H1 (cell line): ENCODE results near the gene HNRNPU. TPM values are rescaled to one million over a fixed set of nuclear protein-coding genes. Genes with fewer than 3 reads are reported as not detected.
A peak's percentile ranks its signal among the peaks of the same experiment; 100 is the strongest.

ENCODE experiments used
- ATF3 ChIP-seq: IDR thresholded peaks from 2 replicates; pipeline ENCODE4 v1.6.1; 2011; ENCODE audit warnings: low read depth, mild to moderate bottlenecking, low read length; ENCODE audit not compliant: insufficient read depth
- BACH1 ChIP-seq: IDR thresholded peaks from 2 replicates; pipeline ENCODE4 v1.6.1; 2012; ENCODE audit warnings: low read length, improper control_type of control experiment
- BRCA1 ChIP-seq: IDR thresholded peaks from 2 replicates; pipeline ENCODE4 v1.6.1; 2012; ENCODE audit warnings: low read depth, low read length, improper control_type of control experiment
- CBX8 ChIP-seq: fragments of 300-800, 300-1000 bp; sonication (generic); IDR thresholded peaks from 2 replicates; pipeline ENCODE4 v1.7.1; 2016; ENCODE audit warnings: low read depth, low read length, borderline replicate concordance
- GABPA ChIP-seq: IDR thresholded peaks from 2 replicates; pipeline ENCODE4 v1.6.1; 2011; ENCODE audit warnings: mild to moderate bottlenecking, low read length, moderate library complexity, borderline replicate concordance; ENCODE audit not compliant: insufficient read depth
- JUN ChIP-seq: IDR thresholded peaks from 2 replicates; pipeline ENCODE4 v1.6.1; 2011; ENCODE audit warnings: low read depth, mild to moderate bottlenecking, improper control_type of control experiment, low read length
- JUND ChIP-seq: IDR thresholded peaks from 2 replicates; pipeline ENCODE4 v1.6.1; 2011; ENCODE audit warnings: mild to moderate bottlenecking, improper control_type of control experiment, low read length
- KDM4A ChIP-seq: IDR thresholded peaks from one replicate; pipeline ENCODE4 v1.7.1; 2012; ENCODE audit warnings: low read depth, mild to moderate bottlenecking, moderate library complexity, low read length, inconsistent platforms; ENCODE audit not compliant: severe bottlenecking
- MAX ChIP-seq: IDR thresholded peaks from 2 replicates; pipeline ENCODE4 v1.6.1; 2012; ENCODE audit warnings: inconsistent platforms
- NANOG ChIP-seq: IDR thresholded peaks from 2 replicates; pipeline ENCODE4 v1.6.1; 2011; ENCODE audit warnings: low read length, low read depth, mild to moderate bottlenecking, inconsistent platforms; ENCODE audit not compliant: insufficient read depth, poor library complexity, severe bottlenecking
- POLR2A ChIP-seq, 2 experiments: IDR thresholded peaks; 1 replicate in 1 of 2; 2 replicates in 1 of 2; pipeline ENCODE4 v1.6.1; 2011; ENCODE audit warnings: low read depth in 2 of 2, low read length in 2 of 2, mild to moderate bottlenecking in 2 of 2; ENCODE audit errors: control extremely low read depth in 1 of 2
- RBBP5 ChIP-seq: IDR thresholded peaks from 2 replicates; pipeline ENCODE4 v1.7.1; 2012; ENCODE audit warnings: low read depth, mild to moderate bottlenecking, inconsistent platforms, low read length, moderate library complexity, borderline replicate concordance
- RFX5 ChIP-seq: IDR thresholded peaks from 2 replicates; pipeline ENCODE4 v1.6.1; 2011; ENCODE audit warnings: low read depth, low read length, improper control_type of control experiment, borderline replicate concordance
- RNF2 ChIP-seq: fragments of 200-900, 300-1000 bp; sonication (generic); IDR thresholded peaks from 2 replicates; pipeline ENCODE4 v1.7.1; 2016; ENCODE audit warnings: borderline replicate concordance, low read depth, mild to moderate bottlenecking, antibody characterized with exemption, low read length; ENCODE audit not compliant: poor library complexity, severe bottlenecking; ENCODE audit errors: missing control alignments
- RXRA ChIP-seq: IDR thresholded peaks from 2 replicates; pipeline ENCODE4 v1.6.1; 2011; ENCODE audit warnings: low read depth, mild to moderate bottlenecking, low read length, moderate library complexity; ENCODE audit not compliant: insufficient read depth
- SIRT6 ChIP-seq: IDR thresholded peaks from one replicate; pipeline ENCODE4 v1.7.1; 2012; ENCODE audit warnings: low read length, inconsistent platforms
- SIX5 ChIP-seq: IDR thresholded peaks from 2 replicates; pipeline ENCODE4 v1.6.1; 2011; ENCODE audit warnings: mild to moderate bottlenecking, low read depth, low read length
- SUZ12 ChIP-seq: fragments of 200-600 bp; sonication (generic); IDR thresholded peaks from 2 replicates; pipeline ENCODE4 v1.6.1; 2012; ENCODE audit warnings: mild to moderate bottlenecking, inconsistent platforms, low read length, moderate library complexity, mixed read lengths
- TCF12 ChIP-seq: IDR thresholded peaks from 2 replicates; pipeline ENCODE4 v1.6.1; 2011; ENCODE audit warnings: low read depth, mild to moderate bottlenecking, low read length
- USF2 ChIP-seq: IDR thresholded peaks from 2 replicates; pipeline ENCODE4 v1.6.1; 2011; ENCODE audit warnings: low read length, improper control_type of control experiment
- YY1 ChIP-seq: IDR thresholded peaks from 2 replicates; pipeline ENCODE4 v1.6.1; 2011; ENCODE audit warnings: low read depth, mild to moderate bottlenecking, low read length
- ZNF274 ChIP-seq: IDR thresholded peaks from 2 replicates; pipeline ENCODE4 v1.7.0; 2012; ENCODE audit warnings: low read length, borderline replicate concordance; ENCODE audit errors: extremely low read depth
- polyA plus RNA-seq, 7 experiments: library from polyadenylated mRNA; depleted of rRNA in 3 of 7; stranded (reverse) in 5 of 7; unstranded in 2 of 7; fragments of >200 nt in 5 of 7; fragments of 200-250 nt in 2 of 7; gene quantifications; 1 replicate in 5 of 7; 2 replicates in 1 of 7; 4 replicates in 1 of 7; pipeline versions ENCODE4 v1.2.1 to v1.2.3, GENCODE V29; 2011 to 2013; ENCODE audit warnings: missing spikeins in 2 of 7, mixed read lengths in 2 of 7
- total RNA-seq: library from RNA; stranded (reverse); fragmentation: NEBNext Ultra II Directional; extraction: Animal tissue kit (Norgen Biotek cat#: 25700); gene quantifications from 2 replicates; pipeline ENCODE4 v1.2.1, GENCODE V29; 2021

Gene HNRNPU
- total and polyA plus RNA-seq, 2 of the 8 experiments (the other 6 are each of a cell fraction or from before 2014, with no cell fraction given), result 95.6 to 606 TPM

GRCh38 chr1:244862699-244863490, 1.4 kb downstream of the HNRNPU start (continued):
- TF ChIP-seq SUZ12 (no peak), USF2 (no peak), JUN (no peak), JUND (peak; percentile 42; the same call in 1 of the 2 replicates), RXRA (no peak), SIX5 (no peak), YY1 (peak; percentile 56; the same call in 1 of the 2 replicates), RBBP5 (0 out of 2 replicates have a peak, but pooled peaks have one; percentile 64), ZNF274 (no peak), BRCA1 (no peak), TCF12 (0 out of 2 replicates have a peak, but pooled peaks have one; percentile 36), CBX8 (no peak), SIRT6 (no peak), BACH1 (no peak), KDM4A (no peak), NANOG (no peak), GABPA (0 out of 2 replicates have a peak, but pooled peaks have one; percentile 67), RFX5 (no peak), POLR2A (IDR thresholded peaks at IDR 0.05; ENCODE audit: control extremely low read depth in 1 of 2, low read depth in 2 of 2, low read length in 2 of 2) (peak; percentile 75 to 86), ATF3 (no peak), RNF2 (no peak), MAX (peak; percentile 92)
